NT2/D1 (cell line): ENCODE data around the gene TCF23.

Experiments
- YY1 ChIP-seq: IDR thresholded peaks from 2 replicates; pipeline ENCODE4 v1.6.1; 2011; ENCODE audit not compliant: insufficient read length, insufficient read depth
- ZNF274 ChIP-seq: IDR thresholded peaks from 2 replicates; pipeline ENCODE4 v1.6.1; 2011; ENCODE audit warnings: mild to moderate bottlenecking, low read depth, low read length

- no peak for TF ChIP-seq YY1
- no peak for TF ChIP-seq ZNF274
Observed at GRCh38 chr2:27194538-27195354, 45.9 kb downstream of the TCF23 start.
